Keratinocyte (primary cell): ENCODE results near the gene MALAT1. TPM values are rescaled to one million over a fixed set of nuclear protein-coding genes. Genes with fewer than 3 reads are reported as not detected.

Source experiments
- DNase-seq: peaks from one replicate; pipeline ENCODE4 v3.0.0-alpha.2; 2011; ENCODE audit warnings: low read depth, missing footprints, low spot score
- FAIRE-seq: peaks from 2 replicates; lab custom pipeline; 2011; peaks lifted over from hg19 to GRCh38; lab: Jason Lieb, UNC
- H2AFZ ChIP-seq: 2 replicates; pipeline ENCODE4 v1.6.0; 2012; ENCODE audit warnings: low read length, control low read depth, inconsistent platforms; ENCODE audit not compliant: control insufficient read depth
- H3K27ac ChIP-seq: 2 replicates; pipeline ENCODE4 v1.5.1; 2011; ENCODE audit warnings: low read length; ENCODE audit not compliant: control insufficient read depth, insufficient read depth
- H3K27me3 ChIP-seq: 3 replicates; pipeline ENCODE4 v1.6.0; 2011; ENCODE audit warnings: low read length; ENCODE audit not compliant: control insufficient read depth, insufficient read depth; ENCODE audit errors: extremely low read depth
- H3K36me3 ChIP-seq, 2 experiments: 2 replicates in 1 of 2; 3 replicates in 1 of 2; pipeline ENCODE4 v1.5.1; 2011; ENCODE audit warnings: low read length in 2 of 2, mild to moderate bottlenecking in 1 of 2; ENCODE audit not compliant: control insufficient read depth in 2 of 2, insufficient read depth in 2 of 2; ENCODE audit errors: extremely low read depth in 1 of 2
- H3K4me1 ChIP-seq: 3 replicates; pipeline ENCODE4 v1.5.1; 2011; ENCODE audit warnings: low read length; ENCODE audit not compliant: control insufficient read depth, insufficient read depth; ENCODE audit errors: extremely low read depth
- H3K4me2 ChIP-seq: 3 replicates; pipeline ENCODE4 v1.6.0; 2011; ENCODE audit warnings: low read depth, low read length; ENCODE audit not compliant: control insufficient read depth, insufficient read depth; ENCODE audit errors: extremely low read depth
- H3K4me3 ChIP-seq, 3 experiments: fragments of 200-600 bp in 1 of 3; sonication (generic) in 1 of 3; 2 replicates in 2 of 3; 3 replicates in 1 of 3; pipeline ENCODE4 v1.5.1; 2011 to 2016; ENCODE audit warnings: low read length in 3 of 3, mild to moderate bottlenecking in 3 of 3, control low read depth in 2 of 3, inconsistent platforms in 1 of 3, low read depth in 1 of 3, mixed read lengths in 1 of 3, mixed run types in 1 of 3, moderate library complexity in 1 of 3; ENCODE audit not compliant: control insufficient read depth in 2 of 3, insufficient read depth in 2 of 3; ENCODE audit errors: extremely low read depth in 1 of 3
- H3K79me2 ChIP-seq: 2 replicates; pipeline ENCODE4 v1.6.0; 2012; ENCODE audit warnings: low read length; ENCODE audit not compliant: control insufficient read depth, insufficient read depth
- H3K9ac ChIP-seq: 3 replicates; pipeline ENCODE4 v1.6.0; 2011; ENCODE audit warnings: low read length; ENCODE audit not compliant: control insufficient read depth, insufficient read depth; ENCODE audit errors: extremely low read depth
- H3K9me1 ChIP-seq: 3 replicates; pipeline ENCODE4 v1.6.0; 2011; ENCODE audit warnings: low read length; ENCODE audit not compliant: control insufficient read depth, insufficient read depth; ENCODE audit errors: extremely low read depth
- H3K9me3 ChIP-seq: 2 replicates; pipeline ENCODE4 v1.5.1; 2012; ENCODE audit warnings: low read depth, low read length; ENCODE audit not compliant: control insufficient read depth
- H4K20me1 ChIP-seq: 3 replicates; pipeline ENCODE4 v1.6.0; 2011; ENCODE audit warnings: low read length; ENCODE audit not compliant: control insufficient read depth, insufficient read depth; ENCODE audit errors: extremely low read depth
- EZH2 ChIP-seq: IDR thresholded peaks from one replicate; pipeline ENCODE4 v1.6.1; 2012; ENCODE audit warnings: inconsistent platforms, mild to moderate bottlenecking, low read length, moderate library complexity
- dilution Hi-C: fragments of 300-500 bp; cut with MboI; formaldehyde crosslinking; loops from one replicate; pipeline ENCODE4 v1.7.0; 2020; ENCODE audit warnings: low sequenced_read_pairs; ENCODE audit not compliant: extremely low pct_ligation_motif_present
- polyA plus RNA-seq, 5 experiments: library from polyadenylated mRNA; depleted of rRNA in 3 of 5; stranded (reverse) in 3 of 5; stranded (forward) in 1 of 5; unstranded in 1 of 5; fragments of >200 nt; gene quantifications; 1 replicate in 1 of 5; 2 replicates in 3 of 5; 3 replicates in 1 of 5; pipeline versions ENCODE4 v1.2.1 to v1.2.3, GENCODE V29; 2011 to 2012; ENCODE audit warnings: missing spikeins in 2 of 5, low read depth in 1 of 5, low replicate concordance in 1 of 5
- TF ChIP-seq, protein P1 (sequence below), 3 experiments: IDR thresholded peaks in 1 of 3; conservative IDR thresholded peaks in 1 of 3; optimal IDR thresholded peaks in 1 of 3; 2 replicates in 2 of 3; 3 replicates in 1 of 3; pipeline versions ENCODE3 to v1.5.1; 2011; ENCODE audit warnings: low read length in 3 of 3, mild to moderate bottlenecking in 3 of 3, moderate library complexity in 2 of 3, control low read depth in 1 of 3, inconsistent platforms in 1 of 3; ENCODE audit not compliant: insufficient read depth in 2 of 3; ENCODE audit errors: extremely low read depth in 1 of 3

Gene MALAT1
- polyA plus RNA-seq, 1 donor (not counting 4 experiments of a cell fraction or from before 2014, with no cell fraction given) = 1,768 TPM

DNA sequence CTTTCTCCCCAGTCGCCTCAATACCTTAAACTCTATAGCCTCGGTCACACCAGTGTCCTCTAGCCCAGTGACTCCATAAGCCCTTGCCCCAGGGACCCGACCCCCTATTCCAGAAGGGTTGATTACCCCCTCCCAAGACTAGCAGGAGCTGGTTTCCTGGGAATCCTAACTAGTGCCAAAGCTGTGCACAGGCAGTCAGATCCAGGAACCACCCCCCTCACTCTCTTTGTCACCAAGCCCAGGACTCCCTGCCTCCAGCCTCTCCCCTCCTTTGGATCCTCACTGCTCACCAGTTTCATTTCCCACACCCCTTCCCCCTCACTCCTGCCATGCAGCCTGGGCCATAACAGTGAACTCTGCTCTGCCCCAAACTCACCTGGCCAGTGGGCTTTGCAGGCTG, 49.5 kb downstream of the MALAT1 start:
- H3K36me3 ChIP-seq = no peaks in the 10 kb centered on the region
- H3K27ac ChIP-seq = no peak overlapping the region
- dilution Hi-C loops = no loop called here
- no peak overlapping the region for H3K4me2 ChIP-seq
- DNase-seq = no peak
- H3K4me1 ChIP-seq = peaks cover 3% of the 10 kb centered on the region
- H2AFZ ChIP-seq = no peak overlapping the region
- H3K9me1 ChIP-seq = no peaks in the 10 kb centered on the region
- H3K9ac ChIP-seq = no peak overlapping the region
- H3K9me3 ChIP-seq = no peaks in the 10 kb centered on the region
- no peak overlapping the region for H3K4me3 ChIP-seq
- no peaks in the 10 kb centered on the region for H3K27me3 ChIP-seq
- no peaks in the 10 kb centered on the region for H3K79me2 ChIP-seq
- no peak for FAIRE-seq
- TF ChIP-seq, protein P1, sequence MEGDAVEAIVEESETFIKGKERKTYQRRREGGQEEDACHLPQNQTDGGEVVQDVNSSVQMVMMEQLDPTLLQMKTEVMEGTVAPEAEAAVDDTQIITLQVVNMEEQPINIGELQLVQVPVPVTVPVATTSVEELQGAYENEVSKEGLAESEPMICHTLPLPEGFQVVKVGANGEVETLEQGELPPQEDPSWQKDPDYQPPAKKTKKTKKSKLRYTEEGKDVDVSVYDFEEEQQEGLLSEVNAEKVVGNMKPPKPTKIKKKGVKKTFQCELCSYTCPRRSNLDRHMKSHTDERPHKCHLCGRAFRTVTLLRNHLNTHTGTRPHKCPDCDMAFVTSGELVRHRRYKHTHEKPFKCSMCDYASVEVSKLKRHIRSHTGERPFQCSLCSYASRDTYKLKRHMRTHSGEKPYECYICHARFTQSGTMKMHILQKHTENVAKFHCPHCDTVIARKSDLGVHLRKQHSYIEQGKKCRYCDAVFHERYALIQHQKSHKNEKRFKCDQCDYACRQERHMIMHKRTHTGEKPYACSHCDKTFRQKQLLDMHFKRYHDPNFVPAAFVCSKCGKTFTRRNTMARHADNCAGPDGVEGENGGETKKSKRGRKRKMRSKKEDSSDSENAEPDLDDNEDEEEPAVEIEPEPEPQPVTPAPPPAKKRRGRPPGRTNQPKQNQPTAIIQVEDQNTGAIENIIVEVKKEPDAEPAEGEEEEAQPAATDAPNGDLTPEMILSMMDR (optimal IDR thresholded peaks at IDR 0.05 in 1 of 3, IDR thresholded peaks at IDR 0.05 in 1 of 3, conservative IDR thresholded peaks at IDR 0.05 in 1 of 3; ENCODE audit: extremely low read depth in 1 of 3, insufficient read depth in 2 of 3, low read length in 3 of 3) = no peak
- no peak for TF ChIP-seq EZH2
- no peaks in the 10 kb centered on the region for H4K20me1 ChIP-seq

DNA sequence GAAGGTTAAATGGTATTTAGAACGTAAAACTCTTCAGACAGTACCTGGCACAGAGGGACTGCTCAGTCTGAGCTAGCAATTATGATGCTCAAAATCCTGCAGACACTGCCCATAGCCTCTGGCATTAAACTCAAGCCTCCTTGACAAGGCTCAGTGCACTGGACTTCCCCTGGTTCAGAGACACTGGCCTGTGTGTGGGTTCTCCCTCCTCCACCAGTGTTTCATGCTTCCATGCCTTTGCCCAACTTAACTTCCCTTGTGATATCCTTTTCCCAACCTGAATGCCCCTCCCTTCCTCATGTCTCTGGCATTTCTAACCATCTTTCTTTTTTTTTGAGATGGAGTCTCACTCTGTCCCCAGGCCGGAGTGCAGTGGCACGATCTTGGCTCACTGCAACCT, 50.3 kb downstream of the MALAT1 start:
- no peaks in the 10 kb centered on the region for H3K36me3 ChIP-seq
- H3K4me1 ChIP-seq = peaks cover 3% of the 10 kb centered on the region
- no peaks in the 10 kb centered on the region for H4K20me1 ChIP-seq
- no peaks in the 10 kb centered on the region for H3K27me3 ChIP-seq
- H3K79me2 ChIP-seq = no peaks in the 10 kb centered on the region
- no peaks in the 10 kb centered on the region for H3K9me1 ChIP-seq
- H3K9me3 ChIP-seq = no peaks in the 10 kb centered on the region
- DNase-seq (no peak), FAIRE-seq (no peak)
- H3K4me2 ChIP-seq = no peak overlapping the region
- no peak overlapping the region for H2AFZ ChIP-seq
- H3K4me3 ChIP-seq = no peak overlapping the region
- dilution Hi-C loops = no loop called here
- H3K9ac ChIP-seq = no peak overlapping the region
- H3K27ac ChIP-seq = no peak overlapping the region
- TF ChIP-seq EZH2 = no peak
- TF ChIP-seq, protein P1 (optimal IDR thresholded peaks at IDR 0.05 in 1 of 3, IDR thresholded peaks at IDR 0.05 in 1 of 3, conservative IDR thresholded peaks at IDR 0.05 in 1 of 3; ENCODE audit: extremely low read depth in 1 of 3, insufficient read depth in 2 of 3, low read length in 3 of 3) = no peak
